HG02938 (cell line): Measurements from ENCODE around the gene TRAPPC12.
"Not testable (repeated sequence)": the region's sequence is repeated elsewhere in the genome, so short reads cannot be mapped to it uniquely, and the experiment has no call there.

ENCODE experiments used
- ATAC-seq: cut with Tn5 transposase; IDR thresholded peaks from one replicate; pipeline ENCODE4 v1.9.1; 2021; ENCODE audit warnings: mild to moderate bottlenecking, moderate library complexity; ENCODE audit not compliant: unreplicated experiment

TRAPPC12 gene

GRCh38 chr2:3483227-3483985 is 103.9 kb downstream of the TRAPPC12 start:
- peak; percentile 61 for ATAC-seq

DNA sequence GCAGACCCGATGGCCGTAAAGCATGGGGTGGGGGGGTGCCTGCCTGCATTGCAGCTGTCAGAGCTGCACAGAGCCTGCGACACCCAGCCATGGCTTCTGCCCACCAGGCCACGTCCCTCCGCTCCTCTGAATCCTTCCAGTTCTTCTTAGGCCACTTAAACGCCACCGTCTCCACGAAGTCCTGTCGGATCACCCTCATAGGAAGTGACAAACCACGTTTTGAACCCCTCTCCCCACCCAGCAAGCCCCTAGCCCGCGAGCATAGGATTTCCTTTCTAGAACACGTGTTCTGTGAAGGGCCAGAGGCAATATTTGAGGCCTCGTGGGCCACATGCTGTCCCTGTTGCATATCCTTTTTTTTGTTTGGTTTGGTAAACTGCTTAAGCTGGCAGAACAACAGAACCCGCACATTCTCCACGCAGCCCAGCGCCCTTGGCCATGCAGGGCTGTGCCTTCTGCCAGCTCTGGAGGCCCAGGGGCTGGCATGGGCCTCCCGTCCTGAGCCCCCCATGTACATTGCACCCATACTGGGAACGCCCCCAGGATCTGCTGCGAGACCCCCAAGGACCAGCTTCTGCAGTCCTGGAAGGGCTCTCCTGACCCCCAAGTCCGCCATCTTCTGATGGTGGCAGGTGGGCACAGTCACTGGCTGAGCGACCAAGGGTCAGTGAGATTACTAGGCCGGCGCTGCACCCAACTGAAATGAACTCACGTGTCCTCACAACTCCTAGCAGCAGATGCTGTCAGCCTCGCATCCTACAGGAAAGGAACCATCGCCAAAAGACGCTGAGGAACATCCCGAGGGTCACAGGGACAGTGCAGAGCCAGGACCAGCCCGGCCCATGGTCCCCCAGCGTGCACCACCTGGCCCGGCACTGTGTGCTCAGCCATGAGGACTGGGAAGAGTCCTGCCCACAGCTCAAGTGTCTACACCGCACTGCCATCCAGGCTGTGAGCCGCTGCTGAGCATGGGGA is 104.8 kb downstream of the TRAPPC12 start:
- ATAC-seq = no peak

DNA sequence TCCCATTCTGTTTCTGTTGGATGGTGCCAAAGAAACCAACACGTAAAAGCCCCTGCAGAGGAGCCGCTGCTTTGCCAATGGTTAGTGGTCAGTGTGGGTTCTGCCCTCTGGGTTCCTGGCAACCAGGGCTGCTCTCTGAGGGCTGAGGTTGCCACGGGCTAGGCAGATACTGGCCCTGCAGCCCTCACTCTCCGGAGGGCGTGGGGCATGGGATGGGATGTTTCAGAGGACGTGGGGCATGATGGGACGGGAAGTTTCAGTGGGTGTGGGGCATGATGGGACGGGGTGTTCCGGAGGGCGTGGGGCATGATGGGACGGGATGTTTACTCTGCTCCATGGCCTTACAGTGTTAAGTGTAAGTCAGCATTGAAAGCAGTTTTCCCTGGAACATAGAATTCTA is 105.7 kb downstream of the TRAPPC12 start:
- no peak for ATAC-seq

DNA sequence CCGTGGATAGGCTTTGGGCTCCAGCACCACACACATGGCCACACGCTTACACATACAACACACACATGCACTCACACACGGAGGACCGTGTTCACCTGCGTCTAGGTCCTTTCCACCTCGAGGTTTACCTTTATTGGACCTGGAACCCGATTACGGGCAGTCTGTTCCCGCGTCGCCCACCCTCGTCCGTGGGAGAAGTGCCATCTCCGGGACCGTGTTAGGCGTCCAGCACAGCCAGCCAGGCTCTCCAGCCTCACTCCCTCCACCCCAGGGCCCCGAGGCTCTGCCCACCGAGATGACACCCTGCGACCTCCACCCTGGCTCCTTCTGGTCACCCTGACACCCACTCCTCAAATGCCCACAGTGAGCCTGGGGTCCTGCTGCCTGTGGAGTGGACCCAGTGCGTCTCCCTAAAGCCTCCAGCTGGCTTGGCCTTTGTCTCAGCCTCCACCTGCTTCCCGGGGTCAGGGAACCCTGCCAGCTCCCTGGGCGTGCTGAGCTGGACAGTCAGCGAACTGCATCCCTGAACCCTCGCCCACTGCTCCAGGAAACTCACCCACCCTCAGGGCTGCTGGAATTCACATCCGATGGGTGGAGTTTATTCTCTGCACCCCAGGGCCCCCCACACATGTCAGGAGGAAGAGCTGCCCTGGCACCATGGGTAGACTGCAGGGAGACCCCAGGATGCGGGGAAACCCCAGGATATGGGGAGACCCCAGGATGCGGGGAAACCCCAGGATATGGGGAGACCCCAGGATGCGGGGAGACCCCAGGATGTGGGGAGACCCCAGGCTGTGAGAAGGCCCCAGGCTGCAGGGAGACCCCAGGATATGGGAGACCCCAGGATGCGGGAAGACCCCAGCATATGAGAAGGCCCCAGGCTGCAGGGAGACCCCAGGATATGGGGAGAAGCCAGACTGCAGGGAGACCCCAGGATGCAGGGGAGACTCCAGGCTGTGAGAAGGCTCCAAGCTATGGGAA is 106.8 kb downstream of the TRAPPC12 start:
- ATAC-seq = no peak

- no peak for ATAC-seq
These were observed 107.5 kb downstream of the TRAPPC12 start for GRCh38 chr2:3487028-3487425.

GRCh38 chr2:3487432-3487831 is 107.9 kb downstream of the TRAPPC12 start:
- ATAC-seq = no peak

GRCh38 chr2:3488061-3488531 is 108.6 kb downstream of the TRAPPC12 start:
- ATAC-seq = no peak

DNA sequence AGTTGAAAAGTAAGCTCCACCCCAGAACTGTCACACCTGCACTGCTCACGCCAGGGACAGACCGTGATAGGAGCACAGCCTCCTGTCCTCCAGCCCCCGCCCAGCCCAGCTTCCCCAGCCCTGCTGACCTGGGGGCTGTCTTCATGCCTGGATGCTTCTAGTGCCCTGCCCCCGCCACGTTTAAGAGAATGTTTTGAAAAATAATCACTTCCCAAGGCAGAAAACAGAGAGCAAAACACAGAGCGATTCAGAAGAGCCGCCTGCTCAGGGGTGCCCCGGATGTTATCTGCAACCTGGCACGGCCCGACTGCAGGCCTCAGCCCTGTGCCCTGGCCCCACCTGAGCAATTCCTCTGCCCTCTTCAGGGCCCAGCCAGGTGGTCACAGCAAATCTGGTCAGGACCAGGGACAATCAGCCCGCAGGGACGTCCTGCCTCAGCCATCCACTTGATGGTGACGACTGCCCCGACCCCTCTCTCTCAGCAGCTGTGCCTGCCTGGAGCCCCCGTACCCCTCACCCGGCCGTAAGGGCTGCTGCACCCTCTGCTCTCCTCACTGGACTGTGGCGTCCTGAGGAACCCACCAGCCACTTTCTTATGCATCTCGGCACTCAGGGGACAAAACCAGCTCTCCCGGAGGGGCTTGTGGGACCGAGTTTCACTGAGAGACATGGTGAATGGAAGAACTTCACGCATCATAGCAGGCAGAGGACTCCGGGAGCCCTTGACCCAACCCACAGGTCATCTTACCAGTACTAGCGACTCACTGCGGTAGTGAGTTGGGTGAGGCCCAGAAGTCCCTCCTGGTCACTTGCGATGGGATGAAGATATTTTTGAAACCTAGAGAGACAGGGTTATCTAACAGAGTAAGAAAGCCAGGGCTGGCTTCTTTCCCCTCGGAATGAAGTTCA is 109.6 kb downstream of the TRAPPC12 start:
- no peak for ATAC-seq

- ATAC-seq = no peak
These were observed 110.2 kb downstream of the TRAPPC12 start for GRCh38 chr2:3489764-3490115.

- ATAC-seq = no peak
These were observed 111.0 kb downstream of the TRAPPC12 start for GRCh38 chr2:3490191-3491170.

DNA sequence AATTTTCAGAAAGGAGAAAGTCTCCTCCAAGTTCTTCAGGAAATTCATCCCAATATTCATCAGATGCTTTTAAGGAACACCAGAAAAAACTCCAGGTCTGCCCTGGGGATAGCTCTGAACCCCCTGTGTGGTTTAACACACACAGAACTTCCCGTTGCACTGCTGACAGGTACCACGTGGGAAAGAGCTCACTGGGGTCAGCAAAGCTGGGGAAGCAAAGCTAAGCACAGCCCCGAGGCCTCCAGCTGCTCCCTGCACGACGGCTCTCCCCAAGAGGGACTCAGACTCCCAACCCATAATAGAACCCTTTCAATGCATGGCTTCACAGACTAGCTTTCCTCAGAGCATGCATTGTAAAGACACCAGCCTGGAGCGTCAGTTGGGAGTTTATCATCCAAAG is 111.8 kb downstream of the TRAPPC12 start:
- ATAC-seq = no peak

DNA sequence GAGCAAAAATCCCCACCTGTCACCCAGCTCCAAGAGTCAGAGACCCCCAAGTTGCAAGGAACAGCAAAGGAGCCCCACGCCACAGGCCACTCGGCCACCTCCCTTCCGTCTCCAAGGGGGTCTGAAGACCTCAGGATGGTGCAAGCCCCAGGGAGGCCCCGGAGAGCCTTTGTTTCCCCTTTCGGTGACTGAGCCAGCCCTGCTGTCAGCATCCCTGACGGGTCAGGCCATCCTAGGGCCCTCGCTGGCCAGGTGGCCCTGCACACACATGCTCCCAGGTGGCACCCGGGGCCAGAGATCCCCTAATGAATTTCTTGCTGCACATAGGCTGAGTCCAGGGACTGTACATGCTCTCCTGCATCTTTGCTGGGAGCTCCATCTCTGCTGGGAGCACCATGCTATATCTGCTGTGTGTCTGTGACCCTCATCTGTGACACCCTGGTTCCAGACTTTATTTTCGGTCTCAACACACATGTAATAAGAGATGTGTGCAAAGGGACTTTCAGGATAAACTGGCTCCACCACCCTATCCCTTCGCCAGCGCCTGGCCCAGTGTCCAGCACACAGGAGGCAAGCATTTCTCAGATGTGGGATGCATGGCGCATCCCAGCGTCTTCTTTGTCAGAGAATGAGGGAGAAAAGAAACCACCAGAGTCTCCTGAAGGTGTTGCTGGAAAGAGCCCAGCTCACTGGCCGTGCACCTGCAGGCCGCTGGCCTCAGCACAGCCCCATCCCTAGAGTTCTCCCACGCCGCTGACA is 112.4 kb downstream of the TRAPPC12 start:
- no peak for ATAC-seq

- ATAC-seq = not testable (repeated sequence)
These were observed 112.9 kb downstream of the TRAPPC12 start for GRCh38 chr2:3492475-3492787.

DNA sequence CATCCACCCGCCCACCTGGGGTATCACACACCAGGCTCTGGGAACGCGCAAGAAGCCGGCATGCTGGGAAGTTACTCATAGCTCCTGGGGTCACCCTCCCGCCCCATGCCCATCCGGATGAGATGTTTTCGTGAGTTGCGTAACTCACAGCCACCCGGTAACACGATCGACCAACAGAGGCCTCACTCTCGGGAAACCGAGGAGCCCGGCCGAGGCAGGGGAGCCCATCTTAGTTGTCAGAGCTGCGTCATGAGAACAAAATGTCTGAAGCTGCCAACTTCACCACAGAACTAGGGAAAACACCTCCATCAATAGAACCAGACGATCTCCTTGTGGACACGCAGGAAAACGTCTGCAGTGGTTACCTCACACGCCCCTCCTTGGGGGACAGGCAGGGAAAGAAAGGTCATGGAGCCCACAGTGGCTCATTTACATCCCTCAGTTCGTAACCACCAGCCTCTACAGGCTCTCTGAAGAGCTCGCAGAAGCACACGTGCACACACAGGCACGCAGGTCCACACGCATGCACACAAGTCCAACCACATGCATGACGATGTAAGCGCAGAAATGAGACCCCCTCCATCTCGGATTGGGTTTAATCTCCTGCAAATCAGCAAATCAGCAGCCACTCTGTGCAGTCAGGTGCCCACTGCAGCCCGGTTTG is 113.6 kb downstream of the TRAPPC12 start:
- ATAC-seq = no peak

- ATAC-seq = no peak
These were observed 114.1 kb downstream of the TRAPPC12 start for GRCh38 chr2:3493615-3494007.

DNA sequence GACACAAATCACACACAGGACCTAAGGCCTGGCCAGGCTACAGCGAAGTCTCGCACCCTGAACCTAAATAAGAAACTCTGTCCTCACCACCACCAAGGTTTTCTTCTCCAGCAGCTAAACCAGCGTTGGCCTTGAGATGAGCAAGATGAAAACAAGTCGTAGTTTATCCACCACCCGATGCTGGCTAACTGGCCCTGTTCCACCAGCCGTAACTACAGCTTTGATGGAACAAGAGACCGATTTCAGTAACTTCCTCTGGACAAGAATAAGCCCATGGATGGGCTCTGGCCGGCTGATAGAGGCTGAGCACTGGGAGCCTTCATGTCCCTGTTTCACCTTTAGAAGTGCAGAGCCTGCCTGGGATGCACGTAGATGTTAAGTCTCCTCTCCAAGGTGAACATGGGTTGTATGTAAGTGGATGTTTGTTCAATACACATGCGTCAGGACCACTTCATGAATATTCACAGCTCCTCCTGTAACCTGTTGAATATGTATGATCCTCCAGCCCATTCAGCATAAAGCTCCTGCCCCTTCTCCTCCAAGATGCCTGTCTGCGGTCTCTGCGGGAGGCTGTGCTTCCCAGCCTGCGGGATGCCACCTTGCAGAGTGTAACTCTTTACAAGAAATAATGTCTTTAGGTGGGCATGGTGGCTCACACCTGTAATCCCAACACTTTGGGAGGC is 115.6 kb downstream of the TRAPPC12 start:
- no peak for ATAC-seq

DNA sequence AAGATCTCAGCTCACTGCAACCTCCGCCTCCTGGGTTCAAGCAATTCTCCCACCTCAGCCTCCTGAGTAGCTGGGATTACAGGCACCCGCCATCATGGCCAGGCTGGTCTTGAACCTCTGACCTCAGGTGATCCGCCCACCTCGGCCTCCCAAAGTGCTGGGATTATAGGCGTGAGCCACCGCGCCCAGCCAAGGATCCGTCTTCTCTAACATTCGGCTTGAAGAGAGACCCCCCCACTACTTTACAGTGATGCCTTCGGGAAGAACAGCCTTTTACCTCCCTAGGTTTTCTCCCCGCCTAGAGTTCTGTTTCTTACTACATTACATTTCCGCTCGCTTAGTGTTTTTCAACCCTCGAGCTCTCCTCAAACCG is 117.2 kb downstream of the TRAPPC12 start:
- ATAC-seq = not testable (repeated sequence)
